ENCODE results near the gene GDPD5.

The GDPD5 gene

DNA sequence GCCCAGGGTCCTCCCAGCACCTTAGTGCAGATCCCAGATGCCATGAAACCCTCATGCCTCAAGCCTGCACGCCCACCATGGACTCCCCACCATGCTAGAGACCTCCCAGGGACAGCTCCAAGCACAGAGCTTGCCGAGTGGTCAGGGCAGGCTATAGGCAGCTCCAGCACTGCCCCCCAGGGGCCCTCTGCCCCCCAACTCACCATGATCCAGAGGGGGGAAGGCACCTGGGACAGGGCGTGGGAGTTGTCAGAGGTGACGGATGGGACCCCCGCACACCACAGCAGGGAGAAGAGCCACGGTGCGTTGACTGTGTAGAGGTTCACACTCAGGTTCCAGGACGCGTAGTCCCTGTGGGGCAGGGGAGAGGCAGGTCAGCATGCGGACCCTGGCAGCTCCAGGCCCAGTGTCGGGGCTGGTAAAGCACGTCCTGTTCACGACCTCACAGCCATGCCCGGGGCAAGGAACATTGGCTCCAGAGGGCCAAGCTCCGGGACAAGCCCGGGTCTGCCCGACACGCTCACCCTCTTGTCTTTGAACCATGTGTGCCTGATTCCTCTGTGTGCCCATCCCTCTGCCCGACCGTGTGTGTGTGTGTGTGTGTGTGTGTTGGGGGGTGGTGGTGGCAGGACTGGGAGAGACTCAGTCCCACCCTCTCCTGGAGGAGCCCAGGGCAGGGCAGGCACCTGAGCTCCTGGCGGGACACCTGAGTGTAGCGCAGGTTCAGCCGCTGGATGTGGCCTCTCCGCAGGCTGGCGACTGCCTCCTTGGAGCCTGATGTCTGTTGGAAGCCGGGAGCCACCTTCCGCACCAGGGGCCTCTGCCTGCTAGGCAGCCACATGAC is 84.6 kb downstream of the GDPD5 start:
- TF ChIP-seq EZH2phosphoT487 (IDR thresholded peaks at IDR 0.05; ENCODE audit: borderline replicate concordance, low read length) = no peak
- TF ChIP-seq, protein P1, sequence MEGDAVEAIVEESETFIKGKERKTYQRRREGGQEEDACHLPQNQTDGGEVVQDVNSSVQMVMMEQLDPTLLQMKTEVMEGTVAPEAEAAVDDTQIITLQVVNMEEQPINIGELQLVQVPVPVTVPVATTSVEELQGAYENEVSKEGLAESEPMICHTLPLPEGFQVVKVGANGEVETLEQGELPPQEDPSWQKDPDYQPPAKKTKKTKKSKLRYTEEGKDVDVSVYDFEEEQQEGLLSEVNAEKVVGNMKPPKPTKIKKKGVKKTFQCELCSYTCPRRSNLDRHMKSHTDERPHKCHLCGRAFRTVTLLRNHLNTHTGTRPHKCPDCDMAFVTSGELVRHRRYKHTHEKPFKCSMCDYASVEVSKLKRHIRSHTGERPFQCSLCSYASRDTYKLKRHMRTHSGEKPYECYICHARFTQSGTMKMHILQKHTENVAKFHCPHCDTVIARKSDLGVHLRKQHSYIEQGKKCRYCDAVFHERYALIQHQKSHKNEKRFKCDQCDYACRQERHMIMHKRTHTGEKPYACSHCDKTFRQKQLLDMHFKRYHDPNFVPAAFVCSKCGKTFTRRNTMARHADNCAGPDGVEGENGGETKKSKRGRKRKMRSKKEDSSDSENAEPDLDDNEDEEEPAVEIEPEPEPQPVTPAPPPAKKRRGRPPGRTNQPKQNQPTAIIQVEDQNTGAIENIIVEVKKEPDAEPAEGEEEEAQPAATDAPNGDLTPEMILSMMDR (IDR thresholded peaks at IDR 0.05; ENCODE audit: low read depth, low read length, poor library complexity, severe bottlenecking) = no peak
- no peak overlapping the region for H3K4me2 ChIP-seq (ENCODE audit: low read length)
- H3K4me3 ChIP-seq (ENCODE audit: low read length) = no peak overlapping the region
- no peaks in the 10 kb centered on the region for H3F3A ChIP-seq (ENCODE audit: control insufficient read depth, insufficient read depth)
- H3K79me2 ChIP-seq (ENCODE audit: control insufficient read depth, low read length) = no peaks in the 10 kb centered on the region
- no peaks in the 10 kb centered on the region; the same call in 1 of the 2 replicates for H4K20me1 ChIP-seq (ENCODE audit: control insufficient read depth, insufficient read depth, low read depth, low read length)
- peaks cover 3% of the 10 kb centered on the region; the same call in 1 of the 2 replicates for H3K27me3 ChIP-seq (ENCODE audit: control insufficient read depth, low read length)
- H3K36me3 ChIP-seq (ENCODE audit: control insufficient read depth, low read length) = no peaks in the 10 kb centered on the region
- H3K9me2 ChIP-seq (replicated peaks; ENCODE audit: control insufficient read depth, low read length) = no peaks in the 10 kb centered on the region
- H3K27ac ChIP-seq (ENCODE audit: low read depth, low read length) = no peak overlapping the region
- no peaks in the 10 kb centered on the region for H3K9me3 ChIP-seq (ENCODE audit: control insufficient read depth, insufficient read depth, low read length)
- no peaks in the 10 kb centered on the region for H3K4me1 ChIP-seq (ENCODE audit: control insufficient read depth, low read length)

DNA sequence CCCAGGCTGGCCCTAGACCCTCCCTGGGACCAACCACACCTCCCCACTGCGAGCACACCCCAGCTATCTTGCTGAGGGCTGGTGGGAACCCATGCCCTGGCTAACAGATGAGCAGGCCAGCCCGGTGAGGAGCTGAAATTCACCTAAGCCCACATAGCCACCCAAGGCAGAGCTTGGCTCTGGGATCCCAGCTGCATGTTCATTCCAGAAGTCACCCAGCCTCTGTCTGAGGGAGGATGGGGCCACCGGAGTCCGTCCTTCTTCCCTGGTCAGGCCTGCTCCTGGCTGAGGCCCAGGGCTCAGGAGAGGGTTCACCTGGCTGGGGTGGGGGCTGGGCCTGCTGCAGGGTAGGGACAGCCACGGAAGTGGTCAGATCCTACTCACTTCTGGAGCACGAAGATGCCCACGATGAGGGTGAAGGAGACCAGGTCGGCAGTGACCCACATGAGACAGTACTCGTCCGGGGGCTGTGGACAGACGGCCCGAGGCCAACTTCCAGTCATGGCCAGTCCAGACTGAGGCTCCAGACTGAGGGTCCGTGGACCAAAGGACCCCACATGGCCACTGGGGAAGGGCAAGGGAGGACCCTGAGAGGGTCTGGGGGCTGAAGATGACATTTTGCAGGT is 86.1 kb downstream of the GDPD5 start:
- no peaks in the 10 kb centered on the region for H3K79me2 ChIP-seq (ENCODE audit: control insufficient read depth, low read length)
- H4K20me1 ChIP-seq (ENCODE audit: control insufficient read depth, insufficient read depth, low read depth, low read length) = no peaks in the 10 kb centered on the region; the same call in 1 of the 2 replicates
- no peaks in the 10 kb centered on the region for H3K4me1 ChIP-seq (ENCODE audit: control insufficient read depth, low read length)
- no peaks in the 10 kb centered on the region for H3K9me2 ChIP-seq (replicated peaks; ENCODE audit: control insufficient read depth, low read length)
- no peaks in the 10 kb centered on the region for H3F3A ChIP-seq (ENCODE audit: control insufficient read depth, insufficient read depth)
- H3K27ac ChIP-seq (ENCODE audit: low read depth, low read length) = no peak overlapping the region
- H3K4me2 ChIP-seq (ENCODE audit: low read length) = no peak overlapping the region
- no peak for TF ChIP-seq EZH2phosphoT487 (IDR thresholded peaks at IDR 0.05; ENCODE audit: borderline replicate concordance, low read length)
- TF ChIP-seq, protein P1 (IDR thresholded peaks at IDR 0.05; ENCODE audit: low read depth, low read length, poor library complexity, severe bottlenecking) = no peak
- no peaks in the 10 kb centered on the region for H3K27me3 ChIP-seq (ENCODE audit: control insufficient read depth, low read length)
- H3K4me3 ChIP-seq (ENCODE audit: low read length) = no peak overlapping the region
- no peaks in the 10 kb centered on the region for H3K9me3 ChIP-seq (ENCODE audit: control insufficient read depth, insufficient read depth, low read length)
- H3K36me3 ChIP-seq (ENCODE audit: control insufficient read depth, low read length) = no peaks in the 10 kb centered on the region

DNA sequence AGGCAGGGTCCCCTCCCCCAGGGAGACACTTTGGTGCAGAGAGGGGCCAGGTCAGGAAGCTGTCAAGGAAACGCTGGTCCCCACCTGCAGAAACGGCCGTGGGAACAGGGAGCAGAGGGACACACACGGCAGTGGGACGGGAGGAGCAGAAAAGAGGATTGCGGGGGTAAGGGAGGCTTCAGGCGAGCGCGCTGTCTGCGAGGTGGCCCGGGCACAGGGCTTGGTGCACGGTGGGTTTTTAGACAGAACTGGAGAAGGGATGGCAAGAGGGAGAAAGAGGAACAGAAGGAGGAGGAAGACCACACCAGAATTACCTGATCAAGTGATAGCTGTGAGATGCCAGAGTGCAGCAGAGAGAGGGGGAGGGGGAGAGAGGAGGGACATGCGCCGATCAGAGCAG is 86.7 kb downstream of the GDPD5 start:
- no peak for TF ChIP-seq EZH2phosphoT487 (IDR thresholded peaks at IDR 0.05; ENCODE audit: borderline replicate concordance, low read length)
- TF ChIP-seq, protein P1 (IDR thresholded peaks at IDR 0.05; ENCODE audit: low read depth, low read length, poor library complexity, severe bottlenecking) = no peak
- H3K4me3 ChIP-seq (ENCODE audit: low read length) = no peak overlapping the region
- no peaks in the 10 kb centered on the region for H3K9me2 ChIP-seq (replicated peaks; ENCODE audit: control insufficient read depth, low read length)

More for the DNA sequence above, 86.7 kb downstream of the GDPD5 start:
- H3K4me1 ChIP-seq (ENCODE audit: control insufficient read depth, low read length) = no peaks in the 10 kb centered on the region
- H4K20me1 ChIP-seq (ENCODE audit: control insufficient read depth, insufficient read depth, low read depth, low read length) = no peaks in the 10 kb centered on the region; the same call in 1 of the 2 replicates
- H3K27ac ChIP-seq (ENCODE audit: low read depth, low read length) = no peak overlapping the region
- no peaks in the 10 kb centered on the region for H3K9me3 ChIP-seq (ENCODE audit: control insufficient read depth, insufficient read depth, low read length)
- H3K79me2 ChIP-seq (ENCODE audit: control insufficient read depth, low read length) = no peaks in the 10 kb centered on the region
- H3K4me2 ChIP-seq (ENCODE audit: low read length) = no peak overlapping the region
- H3F3A ChIP-seq (ENCODE audit: control insufficient read depth, insufficient read depth) = no peaks in the 10 kb centered on the region
- no peaks in the 10 kb centered on the region for H3K27me3 ChIP-seq (ENCODE audit: control insufficient read depth, low read length)
- H3K36me3 ChIP-seq (ENCODE audit: control insufficient read depth, low read length) = no peaks in the 10 kb centered on the region

All from DOHH2 (cell line).